ENCODE measurements around the gene RNF213.
"Not testable (repeated sequence)": the region's sequence is repeated elsewhere in the genome, so short reads cannot be mapped to it uniquely, and the experiment has no call there.

RNF213 gene

GRCh38 chr17:80295146-80295545 lies 34.5 kb downstream of the RNF213 start:
- TF ChIP-seq POLR2A (IDR thresholded peaks at IDR 0.05; ENCODE audit: low read depth, low read length) = no peak
- DNase-seq (ENCODE audit: insufficient read length, low spot score) = no peak
- FAIRE-seq = no peak

GRCh38 chr17:80295559-80295958 lies 34.9 kb downstream of the RNF213 start:
- DNase-seq (ENCODE audit: insufficient read length, low spot score) (no peak), FAIRE-seq (no peak)
- no peak for TF ChIP-seq POLR2A (IDR thresholded peaks at IDR 0.05; ENCODE audit: low read depth, low read length)

GRCh38 chr17:80296221-80296620 lies 35.6 kb downstream of the RNF213 start:
- FAIRE-seq (no peak), DNase-seq (ENCODE audit: insufficient read length, low spot score) (no peak)
- TF ChIP-seq POLR2A (IDR thresholded peaks at IDR 0.05; ENCODE audit: low read depth, low read length) = no peak

GRCh38 chr17:80297996-80298560 lies 37.4 kb downstream of the RNF213 start:
- FAIRE-seq (no peak), DNase-seq (ENCODE audit: insufficient read length, low spot score) (no peak)
- no peak for TF ChIP-seq POLR2A (IDR thresholded peaks at IDR 0.05; ENCODE audit: low read depth, low read length)

- not testable (repeated sequence) for DNase-seq (ENCODE audit: insufficient read length, low spot score); FAIRE-seq
Measured at GRCh38 chr17:80299350-80300100, 38.9 kb downstream of the RNF213 start.

- FAIRE-seq; DNase-seq (ENCODE audit: insufficient read length, low spot score): not testable (repeated sequence)
Measured at GRCh38 chr17:80300756-80301155, 40.1 kb downstream of the RNF213 start.

GRCh38 chr17:80303824-80304223 lies 43.2 kb downstream of the RNF213 start:
- DNase-seq (ENCODE audit: insufficient read length, low spot score) (no peak), FAIRE-seq (no peak)
- no peak for TF ChIP-seq POLR2A (IDR thresholded peaks at IDR 0.05; ENCODE audit: low read depth, low read length)

- FAIRE-seq (no peak), DNase-seq (ENCODE audit: insufficient read length, low spot score) (no peak)
- TF ChIP-seq POLR2A (IDR thresholded peaks at IDR 0.05; ENCODE audit: low read depth, low read length) = no peak
Measured at GRCh38 chr17:80307994-80308691, 47.5 kb downstream of the RNF213 start.

GRCh38 chr17:80308692-80309517 lies 48.3 kb downstream of the RNF213 start:
- DNase-seq (ENCODE audit: insufficient read length, low spot score) (no peak), FAIRE-seq (no peak)
- TF ChIP-seq POLR2A (IDR thresholded peaks at IDR 0.05; ENCODE audit: low read depth, low read length) = no peak

GRCh38 chr17:80311216-80311827 lies 50.7 kb downstream of the RNF213 start:
- DNase-seq (ENCODE audit: insufficient read length, low spot score) = no peak
- no peak for TF ChIP-seq POLR2A (IDR thresholded peaks at IDR 0.05; ENCODE audit: low read depth, low read length)
- no peak for FAIRE-seq

GRCh38 chr17:80312621-80313135 lies 52.0 kb downstream of the RNF213 start:
- FAIRE-seq (no peak), DNase-seq (ENCODE audit: insufficient read length, low spot score) (no peak)
- TF ChIP-seq POLR2A (IDR thresholded peaks at IDR 0.05; ENCODE audit: low read depth, low read length) = no peak

- FAIRE-seq = no peak
Measured at GRCh38 chr17:80313160-80313829, 52.6 kb downstream of the RNF213 start.

GRCh38 chr17:80313946-80314345 lies 53.3 kb downstream of the RNF213 start:
- not testable (repeated sequence) for DNase-seq (ENCODE audit: insufficient read length, low spot score); FAIRE-seq

More at GRCh38 chr17:80313160-80313829, 52.6 kb downstream of the RNF213 start:
- no peak for TF ChIP-seq POLR2A (IDR thresholded peaks at IDR 0.05; ENCODE audit: low read depth, low read length)
- DNase-seq (ENCODE audit: insufficient read length, low spot score) = no peak
